ENCODE results near the gene NAP1L4.

Gene NAP1L4

GRCh38 chr11:2931771-2932738 is 60.1 kb downstream of the NAP1L4 start:
- no peak for TF ChIP-seq JUND (IDR thresholded peaks at IDR 0.05; ENCODE audit: low read depth)
- no peak for DNase-seq (ENCODE audit: low read depth in 1 of 2, low spot score in 1 of 2)
- in situ Hi-C loops (cut with HindIII; ENCODE audit: low pct_unique_long_range_greater_than_20kb, low sequenced_read_pairs) = no loop called here

GRCh38 chr11:2931420-2931746 is 60.7 kb downstream of the NAP1L4 start:
- in situ Hi-C loops (cut with HindIII; ENCODE audit: low pct_unique_long_range_greater_than_20kb, low sequenced_read_pairs) = no loop called here

GRCh38 chr11:2930704-2931419 is 61.3 kb downstream of the NAP1L4 start:
- DNase-seq (ENCODE audit: low read depth in 1 of 2, low spot score in 1 of 2) = peak; percentile 83 to 86
- TF ChIP-seq JUND (IDR thresholded peaks at IDR 0.05; ENCODE audit: low read depth) = no peak
- in situ Hi-C loops (cut with HindIII; ENCODE audit: low pct_unique_long_range_greater_than_20kb, low sequenced_read_pairs) = no loop called here

More at GRCh38 chr11:2931420-2931746, 60.7 kb downstream of the NAP1L4 start:
- TF ChIP-seq JUND (IDR thresholded peaks at IDR 0.05; ENCODE audit: low read depth) = no peak
- DNase-seq (ENCODE audit: low read depth in 1 of 2, low spot score in 1 of 2) = no peak

GRCh38 chr11:2929950-2930703 is 62.0 kb downstream of the NAP1L4 start:
- peak in 1 of 2 experiments; percentile 49 for DNase-seq (ENCODE audit: low read depth in 1 of 2, low spot score in 1 of 2)
- TF ChIP-seq JUND (IDR thresholded peaks at IDR 0.05; ENCODE audit: low read depth) = no peak
- in situ Hi-C loops (cut with HindIII; ENCODE audit: low pct_unique_long_range_greater_than_20kb, low sequenced_read_pairs) = no loop called here

GRCh38 chr11:2929531-2929949 is 62.6 kb downstream of the NAP1L4 start:
- DNase-seq (ENCODE audit: low read depth in 1 of 2, low spot score in 1 of 2) = peak; percentile 73 to 78
- TF ChIP-seq JUND (IDR thresholded peaks at IDR 0.05; ENCODE audit: low read depth) = no peak
- in situ Hi-C loops (cut with HindIII; ENCODE audit: low pct_unique_long_range_greater_than_20kb, low sequenced_read_pairs) = no loop called here

GRCh38 chr11:2928605-2929530 is 63.3 kb downstream of the NAP1L4 start, which contains the start of gene PHLDA2:
Gene PHLDA2 (minus strand): TSS chr11:2929420. CDS start chr11:2929364, 56 bp downstream.
- in situ Hi-C loops (cut with HindIII; ENCODE audit: low pct_unique_long_range_greater_than_20kb, low sequenced_read_pairs) = no loop called here
- peak; percentile 59 to 70 for DNase-seq (ENCODE audit: low read depth in 1 of 2, low spot score in 1 of 2)
- no peak for TF ChIP-seq JUND (IDR thresholded peaks at IDR 0.05; ENCODE audit: low read depth)

- peak; percentile 50 to 56 for DNase-seq (ENCODE audit: low read depth in 1 of 2, low spot score in 1 of 2)
- no peak for TF ChIP-seq JUND (IDR thresholded peaks at IDR 0.05; ENCODE audit: low read depth)
- in situ Hi-C loops (cut with HindIII; ENCODE audit: low pct_unique_long_range_greater_than_20kb, low sequenced_read_pairs) = no loop called here
Measured at GRCh38 chr11:2927851-2928604, 64.1 kb downstream of the NAP1L4 start.

GRCh38 chr11:2927121-2927800 is 64.9 kb downstream of the NAP1L4 start:
- in situ Hi-C loops (cut with HindIII; ENCODE audit: low pct_unique_long_range_greater_than_20kb, low sequenced_read_pairs) = no loop called here
- no peak for DNase-seq (ENCODE audit: low read depth in 1 of 2, low spot score in 1 of 2)
- no peak for TF ChIP-seq JUND (IDR thresholded peaks at IDR 0.05; ENCODE audit: low read depth)

- TF ChIP-seq JUND (IDR thresholded peaks at IDR 0.05; ENCODE audit: low read depth) = no peak
- in situ Hi-C loops (cut with HindIII; ENCODE audit: low pct_unique_long_range_greater_than_20kb, low sequenced_read_pairs) = no loop called here
- DNase-seq (ENCODE audit: low read depth in 1 of 2, low spot score in 1 of 2) = no peak
Measured at GRCh38 chr11:2926611-2927051, 65.5 kb downstream of the NAP1L4 start.

Measured in T47D (cell line).